Keratinocyte (primary cell): ENCODE data around the gene JAZF1. TPM values are rescaled to one million over a fixed set of nuclear protein-coding genes. Genes with fewer than 3 reads are reported as not detected.

Experiments used
- DNase-seq: peaks from one replicate; pipeline ENCODE4 v3.0.0-alpha.2; 2011; ENCODE audit warnings: low read depth, missing footprints, low spot score
- FAIRE-seq: peaks from 2 replicates; lab custom pipeline; 2011; peaks lifted over from hg19 to GRCh38; lab: Jason Lieb, UNC
- H2AFZ ChIP-seq: 2 replicates; pipeline ENCODE4 v1.6.0; 2012; ENCODE audit warnings: low read length, control low read depth, inconsistent platforms; ENCODE audit not compliant: control insufficient read depth
- H3K27ac ChIP-seq: 2 replicates; pipeline ENCODE4 v1.5.1; 2011; ENCODE audit warnings: low read length; ENCODE audit not compliant: control insufficient read depth, insufficient read depth
- H3K27me3 ChIP-seq: 3 replicates; pipeline ENCODE4 v1.6.0; 2011; ENCODE audit warnings: low read length; ENCODE audit not compliant: control insufficient read depth, insufficient read depth; ENCODE audit errors: extremely low read depth
- H3K36me3 ChIP-seq, 2 experiments: 2 replicates in 1 of 2; 3 replicates in 1 of 2; pipeline ENCODE4 v1.5.1; 2011; ENCODE audit warnings: low read length in 2 of 2, mild to moderate bottlenecking in 1 of 2; ENCODE audit not compliant: control insufficient read depth in 2 of 2, insufficient read depth in 2 of 2; ENCODE audit errors: extremely low read depth in 1 of 2
- H3K4me1 ChIP-seq: 3 replicates; pipeline ENCODE4 v1.5.1; 2011; ENCODE audit warnings: low read length; ENCODE audit not compliant: control insufficient read depth, insufficient read depth; ENCODE audit errors: extremely low read depth
- H3K4me2 ChIP-seq: 3 replicates; pipeline ENCODE4 v1.6.0; 2011; ENCODE audit warnings: low read depth, low read length; ENCODE audit not compliant: control insufficient read depth, insufficient read depth; ENCODE audit errors: extremely low read depth
- H3K4me3 ChIP-seq, 3 experiments: fragments of 200-600 bp in 1 of 3; sonication (generic) in 1 of 3; 2 replicates in 2 of 3; 3 replicates in 1 of 3; pipeline ENCODE4 v1.5.1; 2011 to 2016; ENCODE audit warnings: low read length in 3 of 3, mild to moderate bottlenecking in 3 of 3, control low read depth in 2 of 3, inconsistent platforms in 1 of 3, low read depth in 1 of 3, mixed read lengths in 1 of 3, mixed run types in 1 of 3, moderate library complexity in 1 of 3; ENCODE audit not compliant: control insufficient read depth in 2 of 3, insufficient read depth in 2 of 3; ENCODE audit errors: extremely low read depth in 1 of 3
- H3K79me2 ChIP-seq: 2 replicates; pipeline ENCODE4 v1.6.0; 2012; ENCODE audit warnings: low read length; ENCODE audit not compliant: control insufficient read depth, insufficient read depth
- H3K9ac ChIP-seq: 3 replicates; pipeline ENCODE4 v1.6.0; 2011; ENCODE audit warnings: low read length; ENCODE audit not compliant: control insufficient read depth, insufficient read depth; ENCODE audit errors: extremely low read depth
- H3K9me1 ChIP-seq: 3 replicates; pipeline ENCODE4 v1.6.0; 2011; ENCODE audit warnings: low read length; ENCODE audit not compliant: control insufficient read depth, insufficient read depth; ENCODE audit errors: extremely low read depth
- H3K9me3 ChIP-seq: 2 replicates; pipeline ENCODE4 v1.5.1; 2012; ENCODE audit warnings: low read depth, low read length; ENCODE audit not compliant: control insufficient read depth
- H4K20me1 ChIP-seq: 3 replicates; pipeline ENCODE4 v1.6.0; 2011; ENCODE audit warnings: low read length; ENCODE audit not compliant: control insufficient read depth, insufficient read depth; ENCODE audit errors: extremely low read depth
- EZH2 ChIP-seq: IDR thresholded peaks from one replicate; pipeline ENCODE4 v1.6.1; 2012; ENCODE audit warnings: inconsistent platforms, mild to moderate bottlenecking, low read length, moderate library complexity
- dilution Hi-C: fragments of 300-500 bp; cut with MboI; formaldehyde crosslinking; loops from one replicate; pipeline ENCODE4 v1.7.0; 2020; ENCODE audit warnings: low sequenced_read_pairs; ENCODE audit not compliant: extremely low pct_ligation_motif_present
- polyA plus RNA-seq, 5 experiments: library from polyadenylated mRNA; depleted of rRNA in 3 of 5; stranded (reverse) in 3 of 5; stranded (forward) in 1 of 5; unstranded in 1 of 5; fragments of >200 nt; gene quantifications; 1 replicate in 1 of 5; 2 replicates in 3 of 5; 3 replicates in 1 of 5; pipeline versions ENCODE4 v1.2.1 to v1.2.3, GENCODE V29; 2011 to 2012; ENCODE audit warnings: missing spikeins in 2 of 5, low read depth in 1 of 5, low replicate concordance in 1 of 5
- TF ChIP-seq, protein P1 (sequence below), 3 experiments: IDR thresholded peaks in 1 of 3; conservative IDR thresholded peaks in 1 of 3; optimal IDR thresholded peaks in 1 of 3; 2 replicates in 2 of 3; 3 replicates in 1 of 3; pipeline versions ENCODE3 to v1.5.1; 2011; ENCODE audit warnings: low read length in 3 of 3, mild to moderate bottlenecking in 3 of 3, moderate library complexity in 2 of 3, control low read depth in 1 of 3, inconsistent platforms in 1 of 3; ENCODE audit not compliant: insufficient read depth in 2 of 3; ENCODE audit errors: extremely low read depth in 1 of 3

Gene JAZF1
- polyA plus RNA-seq, 1 donor (not counting 4 experiments of a cell fraction or from before 2014, with no cell fraction given): 2.5 TPM

- dilution Hi-C loops: no loop called here
- Histone ChIP-seq H3K4me1 (no peaks in the 10 kb centered on the region), H3K9me3 (no peaks in the 10 kb centered on the region), H2AFZ (no peak overlapping the region), H3K4me3 (no peak overlapping the region), H4K20me1 (no peaks in the 10 kb centered on the region), H3K79me2 (no peaks in the 10 kb centered on the region), H3K9me1 (no peaks in the 10 kb centered on the region), H3K27ac (no peak overlapping the region), H3K4me2 (no peak overlapping the region), H3K36me3 (no peaks in the 10 kb centered on the region), H3K9ac (no peak overlapping the region), H3K27me3 (no peaks in the 10 kb centered on the region)
- FAIRE-seq: no peak
- TF ChIP-seq, protein P1, sequence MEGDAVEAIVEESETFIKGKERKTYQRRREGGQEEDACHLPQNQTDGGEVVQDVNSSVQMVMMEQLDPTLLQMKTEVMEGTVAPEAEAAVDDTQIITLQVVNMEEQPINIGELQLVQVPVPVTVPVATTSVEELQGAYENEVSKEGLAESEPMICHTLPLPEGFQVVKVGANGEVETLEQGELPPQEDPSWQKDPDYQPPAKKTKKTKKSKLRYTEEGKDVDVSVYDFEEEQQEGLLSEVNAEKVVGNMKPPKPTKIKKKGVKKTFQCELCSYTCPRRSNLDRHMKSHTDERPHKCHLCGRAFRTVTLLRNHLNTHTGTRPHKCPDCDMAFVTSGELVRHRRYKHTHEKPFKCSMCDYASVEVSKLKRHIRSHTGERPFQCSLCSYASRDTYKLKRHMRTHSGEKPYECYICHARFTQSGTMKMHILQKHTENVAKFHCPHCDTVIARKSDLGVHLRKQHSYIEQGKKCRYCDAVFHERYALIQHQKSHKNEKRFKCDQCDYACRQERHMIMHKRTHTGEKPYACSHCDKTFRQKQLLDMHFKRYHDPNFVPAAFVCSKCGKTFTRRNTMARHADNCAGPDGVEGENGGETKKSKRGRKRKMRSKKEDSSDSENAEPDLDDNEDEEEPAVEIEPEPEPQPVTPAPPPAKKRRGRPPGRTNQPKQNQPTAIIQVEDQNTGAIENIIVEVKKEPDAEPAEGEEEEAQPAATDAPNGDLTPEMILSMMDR (optimal IDR thresholded peaks at IDR 0.05 in 1 of 3, IDR thresholded peaks at IDR 0.05 in 1 of 3, conservative IDR thresholded peaks at IDR 0.05 in 1 of 3; ENCODE audit: extremely low read depth in 1 of 3, insufficient read depth in 2 of 3, low read length in 3 of 3): no peak
- no peak for TF ChIP-seq EZH2
- DNase-seq: no peak
Measured at GRCh38 chr7:28005075-28005846, 175.3 kb downstream of the JAZF1 start.

GRCh38 chr7:28003408-28003807 lies 177.2 kb downstream of the JAZF1 start:
- H3K79me2 ChIP-seq: no peaks in the 10 kb centered on the region
- no peaks in the 10 kb centered on the region for H3K36me3 ChIP-seq
- no peak overlapping the region for H3K27ac ChIP-seq
- H3K4me3 ChIP-seq: no peak overlapping the region
- no peaks in the 10 kb centered on the region for H3K4me1 ChIP-seq
- TF ChIP-seq EZH2: no peak
- TF ChIP-seq, protein P1 (optimal IDR thresholded peaks at IDR 0.05 in 1 of 3, IDR thresholded peaks at IDR 0.05 in 1 of 3, conservative IDR thresholded peaks at IDR 0.05 in 1 of 3; ENCODE audit: extremely low read depth in 1 of 3, insufficient read depth in 2 of 3, low read length in 3 of 3): no peak
- no peak overlapping the region for H3K9ac ChIP-seq
- FAIRE-seq (no peak), DNase-seq (no peak)
- no peaks in the 10 kb centered on the region for H3K27me3 ChIP-seq
- no peaks in the 10 kb centered on the region for H3K9me1 ChIP-seq
- H4K20me1 ChIP-seq: no peaks in the 10 kb centered on the region
- no peaks in the 10 kb centered on the region for H3K9me3 ChIP-seq
- no peak overlapping the region for H2AFZ ChIP-seq
- dilution Hi-C loops: no loop called here
- no peak overlapping the region for H3K4me2 ChIP-seq
